Keratinocyte (primary cell): Measurements from ENCODE around the gene MRPS23. TPM values are rescaled to one million over a fixed set of nuclear protein-coding genes. Genes with fewer than 3 reads are reported as not detected.

ENCODE experiments used
- DNase-seq: peaks from one replicate; pipeline ENCODE4 v3.0.0-alpha.2; 2011; ENCODE audit warnings: low read depth, missing footprints, low spot score
- FAIRE-seq: peaks from 2 replicates; lab custom pipeline; 2011; peaks lifted over from hg19 to GRCh38; lab: Jason Lieb, UNC
- H2AFZ ChIP-seq: 2 replicates; pipeline ENCODE4 v1.6.0; 2012; ENCODE audit warnings: low read length, control low read depth, inconsistent platforms; ENCODE audit not compliant: control insufficient read depth
- H3K27ac ChIP-seq: 2 replicates; pipeline ENCODE4 v1.5.1; 2011; ENCODE audit warnings: low read length; ENCODE audit not compliant: control insufficient read depth, insufficient read depth
- H3K27me3 ChIP-seq: 3 replicates; pipeline ENCODE4 v1.6.0; 2011; ENCODE audit warnings: low read length; ENCODE audit not compliant: control insufficient read depth, insufficient read depth; ENCODE audit errors: extremely low read depth
- H3K36me3 ChIP-seq, 2 experiments: 2 replicates in 1 of 2; 3 replicates in 1 of 2; pipeline ENCODE4 v1.5.1; 2011; ENCODE audit warnings: low read length in 2 of 2, mild to moderate bottlenecking in 1 of 2; ENCODE audit not compliant: control insufficient read depth in 2 of 2, insufficient read depth in 2 of 2; ENCODE audit errors: extremely low read depth in 1 of 2
- H3K4me1 ChIP-seq: 3 replicates; pipeline ENCODE4 v1.5.1; 2011; ENCODE audit warnings: low read length; ENCODE audit not compliant: control insufficient read depth, insufficient read depth; ENCODE audit errors: extremely low read depth
- H3K4me2 ChIP-seq: 3 replicates; pipeline ENCODE4 v1.6.0; 2011; ENCODE audit warnings: low read depth, low read length; ENCODE audit not compliant: control insufficient read depth, insufficient read depth; ENCODE audit errors: extremely low read depth
- H3K4me3 ChIP-seq, 3 experiments: fragments of 200-600 bp in 1 of 3; sonication (generic) in 1 of 3; 2 replicates in 2 of 3; 3 replicates in 1 of 3; pipeline ENCODE4 v1.5.1; 2011 to 2016; ENCODE audit warnings: low read length in 3 of 3, mild to moderate bottlenecking in 3 of 3, control low read depth in 2 of 3, inconsistent platforms in 1 of 3, low read depth in 1 of 3, mixed read lengths in 1 of 3, mixed run types in 1 of 3, moderate library complexity in 1 of 3; ENCODE audit not compliant: control insufficient read depth in 2 of 3, insufficient read depth in 2 of 3; ENCODE audit errors: extremely low read depth in 1 of 3
- H3K79me2 ChIP-seq: 2 replicates; pipeline ENCODE4 v1.6.0; 2012; ENCODE audit warnings: low read length; ENCODE audit not compliant: control insufficient read depth, insufficient read depth
- H3K9ac ChIP-seq: 3 replicates; pipeline ENCODE4 v1.6.0; 2011; ENCODE audit warnings: low read length; ENCODE audit not compliant: control insufficient read depth, insufficient read depth; ENCODE audit errors: extremely low read depth
- H3K9me1 ChIP-seq: 3 replicates; pipeline ENCODE4 v1.6.0; 2011; ENCODE audit warnings: low read length; ENCODE audit not compliant: control insufficient read depth, insufficient read depth; ENCODE audit errors: extremely low read depth
- H3K9me3 ChIP-seq: 2 replicates; pipeline ENCODE4 v1.5.1; 2012; ENCODE audit warnings: low read depth, low read length; ENCODE audit not compliant: control insufficient read depth
- H4K20me1 ChIP-seq: 3 replicates; pipeline ENCODE4 v1.6.0; 2011; ENCODE audit warnings: low read length; ENCODE audit not compliant: control insufficient read depth, insufficient read depth; ENCODE audit errors: extremely low read depth
- CTCF ChIP-seq, 3 experiments: IDR thresholded peaks in 1 of 3; conservative IDR thresholded peaks in 1 of 3; optimal IDR thresholded peaks in 1 of 3; 2 replicates in 2 of 3; 3 replicates in 1 of 3; pipeline versions ENCODE3 to v1.5.1; 2011; ENCODE audit warnings: low read length in 3 of 3, mild to moderate bottlenecking in 3 of 3, moderate library complexity in 2 of 3, control low read depth in 1 of 3, inconsistent platforms in 1 of 3; ENCODE audit not compliant: insufficient read depth in 2 of 3; ENCODE audit errors: extremely low read depth in 1 of 3
- EZH2 ChIP-seq: IDR thresholded peaks from one replicate; pipeline ENCODE4 v1.6.1; 2012; ENCODE audit warnings: inconsistent platforms, mild to moderate bottlenecking, low read length, moderate library complexity
- dilution Hi-C: fragments of 300-500 bp; cut with MboI; formaldehyde crosslinking; loops from one replicate; pipeline ENCODE4 v1.7.0; 2020; ENCODE audit warnings: low sequenced_read_pairs; ENCODE audit not compliant: extremely low pct_ligation_motif_present
- polyA plus RNA-seq, 5 experiments: library from polyadenylated mRNA; depleted of rRNA in 3 of 5; stranded (reverse) in 3 of 5; stranded (forward) in 1 of 5; unstranded in 1 of 5; fragments of >200 nt; gene quantifications; 1 replicate in 1 of 5; 2 replicates in 3 of 5; 3 replicates in 1 of 5; pipeline versions ENCODE4 v1.2.1 to v1.2.3, GENCODE V29; 2011 to 2012; ENCODE audit warnings: missing spikeins in 2 of 5, low read depth in 1 of 5, low replicate concordance in 1 of 5

Gene MRPS23
- polyA plus RNA-seq, 1 donor (not counting 4 experiments of a cell fraction or from before 2014, with no cell fraction given) = 57.3 TPM

GRCh38 chr17:57894848-57895247 lies 45.0 kb upstream of the MRPS23 start:
- no peak for FAIRE-seq

GRCh38 chr17:57892820-57893595 lies 43.2 kb upstream of the MRPS23 start:
- dilution Hi-C loops = no loop called here
- peak overlapping the region; percentile 34 for H3K9ac ChIP-seq
- no peaks in the 10 kb centered on the region for H3K79me2 ChIP-seq
- no peak overlapping the region for H3K4me3 ChIP-seq
- peak overlapping the region; percentile 71 for H3K4me2 ChIP-seq
- H3K9me1 ChIP-seq = peaks cover 2% of the 10 kb centered on the region
- H3K36me3 ChIP-seq = no peaks in the 10 kb centered on the region
- no peaks in the 10 kb centered on the region for H3K9me3 ChIP-seq
- no peaks in the 10 kb centered on the region for H3K27me3 ChIP-seq
- no peaks in the 10 kb centered on the region for H4K20me1 ChIP-seq
- no peak for DNase-seq
- H3K4me1 ChIP-seq = peaks cover 33% of the 10 kb centered on the region
- TF ChIP-seq EZH2 = no peak
- TF ChIP-seq CTCF (optimal IDR thresholded peaks at IDR 0.05 in 1 of 3, IDR thresholded peaks at IDR 0.05 in 1 of 3, conservative IDR thresholded peaks at IDR 0.05 in 1 of 3; ENCODE audit: extremely low read depth in 1 of 3, insufficient read depth in 2 of 3, low read length in 3 of 3) = no peak
- no peak for FAIRE-seq
- H2AFZ ChIP-seq = peak overlapping the region; percentile 28
- peak overlapping the region; percentile 72 for H3K27ac ChIP-seq

More at GRCh38 chr17:57894848-57895247, 45.0 kb upstream of the MRPS23 start:
- no peaks in the 10 kb centered on the region for H3K9me3 ChIP-seq
- no peaks in the 10 kb centered on the region for H3K79me2 ChIP-seq
- H3K36me3 ChIP-seq = no peaks in the 10 kb centered on the region
- H3K9me1 ChIP-seq = no peaks in the 10 kb centered on the region
- H3K4me1 ChIP-seq = peaks cover 41% of the 10 kb centered on the region
- no peaks in the 10 kb centered on the region for H3K27me3 ChIP-seq
- H3K27ac ChIP-seq = no peak overlapping the region
- dilution Hi-C loops = no loop called here
- H2AFZ ChIP-seq = no peak overlapping the region
- DNase-seq = no peak
- H4K20me1 ChIP-seq = no peaks in the 10 kb centered on the region
- TF ChIP-seq EZH2 (no peak), CTCF (optimal IDR thresholded peaks at IDR 0.05 in 1 of 3, IDR thresholded peaks at IDR 0.05 in 1 of 3, conservative IDR thresholded peaks at IDR 0.05 in 1 of 3; ENCODE audit: extremely low read depth in 1 of 3, insufficient read depth in 2 of 3, low read length in 3 of 3) (no peak)
- no peak overlapping the region for H3K9ac ChIP-seq
- no peak overlapping the region for H3K4me2 ChIP-seq
- H3K4me3 ChIP-seq = no peak overlapping the region
